GM21737 (cell line): ENCODE measurements around the gene B4GALNT2.
"Not testable (repeated sequence)": the region's sequence is repeated elsewhere in the genome, so short reads cannot be mapped to it uniquely, and the experiment has no call there.

ENCODE experiments used
- ATAC-seq: cut with Tn5 transposase; IDR thresholded peaks from one replicate; pipeline ENCODE4 v1.9.1; 2021; ENCODE audit warnings: mild to moderate bottlenecking, moderate library complexity; ENCODE audit not compliant: unreplicated experiment

The B4GALNT2 gene

GRCh38 chr17:49117587-49118230 is 14.9 kb upstream of the B4GALNT2 start:
- ATAC-seq, result no peak

GRCh38 chr17:49120166-49120565 is 12.4 kb upstream of the B4GALNT2 start:
- ATAC-seq, result no peak

- no peak for ATAC-seq
These were observed 10.8 kb upstream of the B4GALNT2 start for GRCh38 chr17:49121696-49122292.

GRCh38 chr17:49122566-49122965 is 10.0 kb upstream of the B4GALNT2 start:
- no peak for ATAC-seq

- no peak for ATAC-seq
These were observed 9.5 kb upstream of the B4GALNT2 start for GRCh38 chr17:49123061-49123460.

GRCh38 chr17:49125449-49125848 is 7.1 kb upstream of the B4GALNT2 start:
- no peak for ATAC-seq

GRCh38 chr17:49126183-49126859 is 6.2 kb upstream of the B4GALNT2 start:
- not testable (repeated sequence) for ATAC-seq

- ATAC-seq, result not testable (repeated sequence)
These were observed 3.1 kb upstream of the B4GALNT2 start for GRCh38 chr17:49129359-49129950.

- ATAC-seq, result no peak
These were observed 1.7 kb upstream of the B4GALNT2 start for GRCh38 chr17:49130891-49131290.

- ATAC-seq, result no peak
These were observed 261 bp upstream of the B4GALNT2 start for GRCh38 chr17:49132317-49132698.

- no peak for ATAC-seq
These were observed 3.8 kb downstream of the B4GALNT2 start for GRCh38 chr17:49136335-49136734.

GRCh38 chr17:49145654-49146053 is 13.1 kb downstream of the B4GALNT2 start:
- ATAC-seq, result not testable (repeated sequence)

- ATAC-seq, result no peak
These were observed 14.2 kb downstream of the B4GALNT2 start for GRCh38 chr17:49146620-49147306.

GRCh38 chr17:49148171-49148570 is 15.6 kb downstream of the B4GALNT2 start:
- no peak for ATAC-seq

- no peak for ATAC-seq
These were observed 19.4 kb downstream of the B4GALNT2 start for GRCh38 chr17:49151996-49152395.

- ATAC-seq, result no peak
These were observed 23.7 kb downstream of the B4GALNT2 start for GRCh38 chr17:49156256-49156655.

- ATAC-seq, result no peak
These were observed 25.2 kb downstream of the B4GALNT2 start for GRCh38 chr17:49157784-49158183.

GRCh38 chr17:49162866-49163265 is 30.3 kb downstream of the B4GALNT2 start:
- no peak for ATAC-seq

- no peak for ATAC-seq
These were observed 32.6 kb downstream of the B4GALNT2 start for GRCh38 chr17:49165143-49165542.

- ATAC-seq, result no peak
These were observed 36.1 kb downstream of the B4GALNT2 start for GRCh38 chr17:49168706-49169105.

- ATAC-seq, result no peak
These were observed 37.6 kb downstream of the B4GALNT2 start for GRCh38 chr17:49170216-49170615.
